K562 (cell line): ENCODE measurements around the gene FBN3. TPM values are rescaled to one million over a fixed set of nuclear protein-coding genes. Genes with fewer than 3 reads are reported as not detected.
A peak's percentile ranks its signal among the peaks of the same experiment; 100 is the strongest.

Experiments used
- ADNP ChIP-seq: fragments of 200-800 bp; sonication (Bioruptor generic); IDR thresholded peaks from 2 replicates; pipeline ENCODE4 v1.6.1; 2016; ENCODE audit warnings: missing genetic modification characterization, missing compliant biosample characterization
- ARID1B ChIP-seq: fragments of 450-650 bp; IDR thresholded peaks from 2 replicates; pipeline ENCODE4 v1.6.1; 2016; ENCODE audit warnings: antibody characterized with exemption, mild to moderate bottlenecking, inconsistent platforms
- ASH1L ChIP-seq: fragments of 450-650 bp; IDR thresholded peaks from 2 replicates; pipeline ENCODE4 v1.6.1; 2018; ENCODE audit warnings: borderline replicate concordance, mild to moderate bottlenecking, low read depth; ENCODE audit not compliant: partially characterized antibody
- ATF7 ChIP-seq: fragments of 450-650 bp; IDR thresholded peaks from 2 replicates; pipeline ENCODE4 v1.7.1; 2014; ENCODE audit warnings: mild to moderate bottlenecking, moderate library complexity
- BCOR ChIP-seq: fragments of 450-650 bp; IDR thresholded peaks from 2 replicates; pipeline ENCODE4 v1.6.1; 2016
- CBX1 ChIP-seq: sonication (generic); IDR thresholded peaks from 2 replicates; pipeline ENCODE4 v1.6.1; 2016; ENCODE audit warnings: antibody characterized with exemption, low read depth, mild to moderate bottlenecking
- CC2D1A ChIP-seq: fragments of 450-650 bp; IDR thresholded peaks from 2 replicates; pipeline ENCODE4 v1.6.1; 2017; ENCODE audit warnings: mild to moderate bottlenecking
- ETV1 ChIP-seq: fragments of 450-650 bp; conservative IDR thresholded peaks from 2 replicates; pipeline ENCODE4 v1.6.1; 2016; ENCODE audit warnings: missing genetic modification characterization, control low read depth, low read depth, missing compliant biosample characterization
- FOXK1 ChIP-seq: sonication (generic); formaldehyde crosslinking; IDR thresholded peaks from 2 replicates; pipeline ENCODE4 v1.8.0; 2022; ENCODE audit warnings: missing genetic modification reagents, mild to moderate bottlenecking, borderline replicate concordance
- HMG20B ChIP-seq: fragments of 250-450 bp; sonication (Bioruptor Pico); IDR thresholded peaks from 2 replicates; pipeline ENCODE4 v1.5.0; 2021; ENCODE audit warnings: mild to moderate bottlenecking
- POLR2A ChIP-seq: fragments of 450-650 bp; conservative IDR thresholded peaks from 2 replicates; pipeline ENCODE4 v1.6.1; 2016
- RAD21 ChIP-seq, 2 experiments: fragments of 250-450 bp in 1 of 2; fragments of 450-650 bp in 1 of 2; sonication (Bioruptor Pico) in 1 of 2; formaldehyde crosslinking in 1 of 2; IDR thresholded peaks in 1 of 2; conservative IDR thresholded peaks in 1 of 2; 2 replicates each; pipeline versions ENCODE4 v1.4.0 to v1.8.0; 2020 to 2022; ENCODE audit warnings: mild to moderate bottlenecking in 2 of 2, moderate library complexity in 1 of 2
- RBBP5 ChIP-seq: fragments of 200-600 bp; sonication (generic); IDR thresholded peaks from 2 replicates; pipeline ENCODE4 v1.6.1; 2012; ENCODE audit warnings: borderline replicate concordance, mild to moderate bottlenecking, low read length, control low read depth, inconsistent platforms; ENCODE audit not compliant: insufficient read depth, poor library complexity, severe bottlenecking
- RBM25 ChIP-seq: fragments of 200-400 bp; formaldehyde crosslinking; IDR thresholded peaks from 2 replicates; pipeline ENCODE4 v1.6.1; 2018; ENCODE audit warnings: low read length, low read depth, moderate library complexity; ENCODE audit not compliant: severe bottlenecking
- SMARCA5 ChIP-seq: fragments of 450-650 bp; IDR thresholded peaks from 2 replicates; pipeline ENCODE4 v1.6.1; 2016
- TAF7 ChIP-seq: fragments of 450-650 bp; IDR thresholded peaks from 2 replicates; pipeline ENCODE4 v1.6.1; 2016; ENCODE audit warnings: missing genetic modification characterization, missing compliant biosample characterization
- ZFP1 ChIP-seq: fragments of 450-650 bp; formaldehyde crosslinking; IDR thresholded peaks from 2 replicates; pipeline ENCODE4 v1.4.0; 2020; ENCODE audit warnings: mild to moderate bottlenecking, mixed read lengths
- ZNF507 ChIP-seq: conservative IDR thresholded peaks from 2 replicates; pipeline ENCODE4 v1.6.1; 2017; ENCODE audit warnings: missing genetic modification characterization, missing compliant biosample characterization
- polyA plus RNA-seq, 8 experiments: library from polyadenylated mRNA; depleted of rRNA in 4 of 8; stranded (reverse) in 5 of 8; unstranded in 3 of 8; fragments of >200 nt; fragmentation: Nextera tagmentation in 2 of 8; fragmentation: Illumina TruSeq in 1 of 8; extraction: Ambion mirVana in 2 of 8; extraction: Trizol in 1 of 8; gene quantifications; 2 replicates each; pipeline versions ENCODE4 v1.2.1 to v1.2.3, GENCODE V29; 2011 to 2014; ENCODE audit warnings: inconsistent platforms in 1 of 8, missing spikeins in 1 of 8
- total RNA-seq, 7 experiments: library from RNA; depleted of rRNA in 6 of 7; stranded (reverse); fragments of >200 nt in 6 of 7; fragmentation: Illumina TruSeq in 2 of 7; extraction: Trizol in 2 of 7; gene quantifications; 2 replicates each; pipeline versions ENCODE4 v1.2.1 to v1.2.3, GENCODE V29; 2011 to 2021; ENCODE audit warnings: low replicate concordance in 1 of 7
- TF ChIP-seq, protein P1 (sequence below): fragments of 450-650 bp; IDR thresholded peaks from one replicate; pipeline ENCODE4 v1.6.1; 2018; ENCODE audit warnings: mild to moderate bottlenecking, moderate library complexity; ENCODE audit not compliant: partially characterized antibody
- TF ChIP-seq, protein P2 (sequence below), 2 experiments: fragments of 450-650 bp in 1 of 2; sonication (generic) in 1 of 2; formaldehyde crosslinking; conservative IDR thresholded peaks; 2 replicates each; pipeline versions ENCODE4 v1.4.0 to v1.8.1; 2020 to 2022; ENCODE audit warnings: mild to moderate bottlenecking in 1 of 2, missing genetic modification reagents in 1 of 2
- TF ChIP-seq, protein P3 (sequence below): sonication (generic); formaldehyde crosslinking; IDR thresholded peaks from 2 replicates; pipeline ENCODE4 v1.8.0; 2022; ENCODE audit warnings: mild to moderate bottlenecking, missing genetic modification reagents, borderline replicate concordance
- TF ChIP-seq, protein P4 (sequence below): fragments of 450-650 bp; formaldehyde crosslinking; conservative IDR thresholded peaks from 2 replicates; pipeline ENCODE4 v1.4.0; 2022; ENCODE audit warnings: mild to moderate bottlenecking, missing genetic modification characterization
- TF ChIP-seq, protein P5 (sequence below): fragments of 450-650 bp; IDR thresholded peaks from 2 replicates; pipeline ENCODE4 v1.6.1; 2016; ENCODE audit warnings: missing biosample characterization, missing genetic modification characterization

FBN3 gene
- total and polyA plus RNA-seq, 9 of the 15 experiments (the other 6 are each of a cell fraction or from before 2014, with no cell fraction given): under 0.01 to 0.29 (median 0.01) TPM; not detected in 4

DNA sequence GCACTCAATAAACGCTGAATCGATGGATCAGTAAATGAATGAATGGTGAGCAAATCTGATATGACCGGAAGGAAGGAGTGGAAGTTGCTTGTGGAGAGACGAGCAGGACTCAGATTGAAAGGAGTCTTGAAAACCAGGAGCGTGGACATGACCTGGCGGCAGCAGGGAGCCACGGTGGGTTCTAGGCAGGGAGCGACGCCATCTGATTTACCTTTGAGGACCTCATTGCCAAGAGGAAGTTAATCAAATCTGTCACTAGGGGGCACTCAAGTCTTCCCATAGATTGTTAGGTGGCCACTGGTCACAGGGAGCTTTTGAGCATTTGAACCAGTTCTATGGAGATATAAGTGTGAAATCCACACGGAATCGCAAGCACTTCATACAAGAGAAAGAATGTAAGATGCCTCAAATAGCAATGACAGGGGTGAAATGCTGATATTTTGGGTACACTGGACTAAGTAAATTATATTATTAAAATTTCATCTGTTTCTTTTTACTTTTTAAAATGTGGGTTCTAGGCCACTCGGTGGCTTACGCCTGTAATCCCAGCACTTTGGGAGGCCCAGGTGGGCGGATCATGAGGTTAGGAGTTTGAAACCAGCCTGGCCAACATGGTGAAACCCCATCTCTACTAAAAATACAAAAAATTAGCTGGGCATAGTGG lies 9.2 kb upstream of the FBN3 start (continued):
- peak; percentile 81 for TF ChIP-seq CC2D1A
- no peak for TF ChIP-seq ZFP1 (CRISPR knock-in tag)
- TF ChIP-seq ARID1B: peak; percentile 20; the same call in 1 of the 2 replicates
- TF ChIP-seq ASH1L: peak; percentile 23
- TF ChIP-seq CBX1: peak; percentile 98; the same call in 1 of the 2 replicates
- 0 out of 2 replicates have a peak, but pooled peaks have one; percentile 28 for TF ChIP-seq ATF7
- no peak for TF ChIP-seq POLR2A
- TF ChIP-seq, protein P1, sequence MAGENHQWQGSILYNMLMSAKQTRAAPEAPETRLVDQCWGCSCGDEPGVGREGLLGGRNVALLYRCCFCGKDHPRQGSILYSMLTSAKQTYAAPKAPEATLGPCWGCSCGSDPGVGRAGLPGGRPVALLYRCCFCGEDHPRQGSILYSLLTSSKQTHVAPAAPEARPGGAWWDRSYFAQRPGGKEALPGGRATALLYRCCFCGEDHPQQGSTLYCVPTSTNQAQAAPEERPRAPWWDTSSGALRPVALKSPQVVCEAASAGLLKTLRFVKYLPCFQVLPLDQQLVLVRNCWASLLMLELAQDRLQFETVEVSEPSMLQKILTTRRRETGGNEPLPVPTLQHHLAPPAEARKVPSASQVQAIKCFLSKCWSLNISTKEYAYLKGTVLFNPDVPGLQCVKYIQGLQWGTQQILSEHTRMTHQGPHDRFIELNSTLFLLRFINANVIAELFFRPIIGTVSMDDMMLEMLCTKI: no peak
- no peak for TF ChIP-seq HMG20B (CRISPR knock-in tag)
- TF ChIP-seq FOXK1 (CRISPR knock-in tag): no peak
- TF ChIP-seq ADNP (tag): peak; percentile 61
- TF ChIP-seq, protein P2, sequence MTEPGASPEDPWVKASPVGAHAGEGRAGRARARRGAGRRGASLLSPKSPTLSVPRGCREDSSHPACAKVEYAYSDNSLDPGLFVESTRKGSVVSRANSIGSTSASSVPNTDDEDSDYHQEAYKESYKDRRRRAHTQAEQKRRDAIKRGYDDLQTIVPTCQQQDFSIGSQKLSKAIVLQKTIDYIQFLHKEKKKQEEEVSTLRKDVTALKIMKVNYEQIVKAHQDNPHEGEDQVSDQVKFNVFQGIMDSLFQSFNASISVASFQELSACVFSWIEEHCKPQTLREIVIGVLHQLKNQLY (CRISPR knock-in tag; conservative IDR thresholded peaks at IDR 0.05): no peak
- peak; percentile 91 to 96 for TF ChIP-seq RAD21 (CRISPR knock-in tag; conservative IDR thresholded peaks at IDR 0.05 in 1 of 2, IDR thresholded peaks at IDR 0.05 in 1 of 2)
- TF ChIP-seq, protein P3, sequence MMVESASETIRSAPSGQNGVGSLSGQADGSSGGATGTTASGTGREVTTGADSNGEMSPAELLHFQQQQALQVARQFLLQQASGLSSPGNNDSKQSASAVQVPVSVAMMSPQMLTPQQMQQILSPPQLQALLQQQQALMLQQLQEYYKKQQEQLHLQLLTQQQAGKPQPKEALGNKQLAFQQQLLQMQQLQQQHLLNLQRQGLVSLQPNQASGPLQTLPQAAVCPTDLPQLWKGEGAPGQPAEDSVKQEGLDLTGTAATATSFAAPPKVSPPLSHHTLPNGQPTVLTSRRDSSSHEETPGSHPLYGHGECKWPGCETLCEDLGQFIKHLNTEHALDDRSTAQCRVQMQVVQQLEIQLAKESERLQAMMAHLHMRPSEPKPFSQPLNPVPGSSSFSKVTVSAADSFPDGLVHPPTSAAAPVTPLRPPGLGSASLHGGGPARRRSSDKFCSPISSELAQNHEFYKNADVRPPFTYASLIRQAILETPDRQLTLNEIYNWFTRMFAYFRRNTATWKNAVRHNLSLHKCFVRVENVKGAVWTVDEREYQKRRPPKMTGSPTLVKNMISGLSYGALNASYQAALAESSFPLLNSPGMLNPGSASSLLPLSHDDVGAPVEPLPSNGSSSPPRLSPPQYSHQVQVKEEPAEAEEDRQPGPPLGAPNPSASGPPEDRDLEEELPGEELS (CRISPR knock-in tag): no peak
- peak; percentile 99 for TF ChIP-seq BCOR
- TF ChIP-seq, protein P4, sequence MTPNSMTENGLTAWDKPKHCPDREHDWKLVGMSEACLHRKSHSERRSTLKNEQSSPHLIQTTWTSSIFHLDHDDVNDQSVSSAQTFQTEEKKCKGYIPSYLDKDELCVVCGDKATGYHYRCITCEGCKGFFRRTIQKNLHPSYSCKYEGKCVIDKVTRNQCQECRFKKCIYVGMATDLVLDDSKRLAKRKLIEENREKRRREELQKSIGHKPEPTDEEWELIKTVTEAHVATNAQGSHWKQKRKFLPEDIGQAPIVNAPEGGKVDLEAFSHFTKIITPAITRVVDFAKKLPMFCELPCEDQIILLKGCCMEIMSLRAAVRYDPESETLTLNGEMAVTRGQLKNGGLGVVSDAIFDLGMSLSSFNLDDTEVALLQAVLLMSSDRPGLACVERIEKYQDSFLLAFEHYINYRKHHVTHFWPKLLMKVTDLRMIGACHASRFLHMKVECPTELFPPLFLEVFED (CRISPR knock-in tag): no peak
- peak; percentile 99 for TF ChIP-seq RBM25
- TF ChIP-seq ZNF507: no peak
- peak; percentile 99 for TF ChIP-seq SMARCA5
- TF ChIP-seq, protein P5, sequence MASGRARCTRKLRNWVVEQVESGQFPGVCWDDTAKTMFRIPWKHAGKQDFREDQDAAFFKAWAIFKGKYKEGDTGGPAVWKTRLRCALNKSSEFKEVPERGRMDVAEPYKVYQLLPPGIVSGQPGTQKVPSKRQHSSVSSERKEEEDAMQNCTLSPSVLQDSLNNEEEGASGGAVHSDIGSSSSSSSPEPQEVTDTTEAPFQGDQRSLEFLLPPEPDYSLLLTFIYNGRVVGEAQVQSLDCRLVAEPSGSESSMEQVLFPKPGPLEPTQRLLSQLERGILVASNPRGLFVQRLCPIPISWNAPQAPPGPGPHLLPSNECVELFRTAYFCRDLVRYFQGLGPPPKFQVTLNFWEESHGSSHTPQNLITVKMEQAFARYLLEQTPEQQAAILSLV (tag): no peak
- TF ChIP-seq RBBP5: no peak
- no peak for TF ChIP-seq TAF7
- TF ChIP-seq ETV1 (tag): peak; percentile 51; the same call in 1 of the 2 replicates
